Stimulated activated CD8-positive, alpha-beta memory T cell treated with anti-CD3 and anti-CD28 coated beads, Interleukin-15, amount 100 ng/mL, for 24 hours (primary cell): ENCODE results near the gene ITFG1.

Source experiments
- DNase-seq: peaks from one replicate; pipeline ENCODE4 v3.0.0-alpha.2; 2020; ENCODE audit warnings: low read depth

ITFG1 gene

DNA sequence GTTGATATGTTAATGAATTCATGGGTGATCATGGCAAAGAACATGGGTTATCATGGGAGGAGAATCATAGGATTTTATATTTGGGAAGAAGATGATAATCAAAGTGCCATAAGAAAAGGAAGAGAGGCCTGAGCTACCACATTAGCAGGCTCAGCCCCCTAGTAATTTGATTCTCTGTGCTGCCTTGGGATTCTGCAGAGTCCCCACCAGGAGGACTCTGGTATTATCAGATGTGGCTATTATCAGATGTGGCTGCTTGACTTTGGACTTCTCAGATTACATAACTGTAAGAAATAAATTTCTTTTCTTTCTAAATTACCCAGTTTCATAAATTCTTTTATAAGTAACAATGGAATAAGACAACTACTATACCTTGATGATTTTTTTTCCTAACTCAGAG lies 137.6 kb downstream of the ITFG1 start:
- DNase-seq, result no peak

GRCh38 chr16:47320546-47321310 lies 140.1 kb downstream of the ITFG1 start:
- no peak for DNase-seq

DNA sequence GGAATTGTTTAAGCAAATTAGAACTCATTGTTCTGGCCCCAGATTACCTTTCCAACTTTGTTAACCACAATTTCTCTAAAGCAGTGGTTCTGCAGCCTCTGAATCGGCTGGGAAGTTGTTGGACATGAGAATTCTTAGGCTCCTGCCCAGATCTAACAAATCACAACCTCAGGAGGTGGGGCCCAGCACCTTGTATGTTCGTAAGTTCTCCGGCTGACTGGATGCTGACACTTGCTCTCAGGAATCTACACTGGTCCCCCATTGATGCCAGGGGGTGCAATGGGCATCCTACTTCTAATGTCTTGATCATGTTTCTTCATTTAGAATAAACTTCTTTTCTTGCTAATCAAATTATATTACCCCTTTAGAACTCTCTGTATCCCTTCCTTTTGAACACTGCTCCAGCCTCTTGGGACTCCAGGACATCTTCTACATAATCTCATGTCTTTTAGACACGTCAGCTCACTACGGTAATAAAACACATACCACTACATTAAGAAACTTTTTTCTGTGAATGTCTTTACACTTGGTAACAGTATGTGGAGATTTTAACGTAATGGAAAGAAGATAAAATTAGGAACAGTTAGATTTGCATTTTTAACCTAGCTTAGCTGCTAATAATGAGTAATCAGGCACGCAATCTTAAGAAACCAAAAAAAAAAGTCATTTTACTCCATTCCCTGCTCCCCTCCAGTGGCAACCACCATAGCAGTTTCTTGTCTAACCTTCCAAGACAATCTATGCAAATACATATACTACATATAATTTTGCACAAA lies 143.2 kb downstream of the ITFG1 start:
- DNase-seq, result no peak

DNA sequence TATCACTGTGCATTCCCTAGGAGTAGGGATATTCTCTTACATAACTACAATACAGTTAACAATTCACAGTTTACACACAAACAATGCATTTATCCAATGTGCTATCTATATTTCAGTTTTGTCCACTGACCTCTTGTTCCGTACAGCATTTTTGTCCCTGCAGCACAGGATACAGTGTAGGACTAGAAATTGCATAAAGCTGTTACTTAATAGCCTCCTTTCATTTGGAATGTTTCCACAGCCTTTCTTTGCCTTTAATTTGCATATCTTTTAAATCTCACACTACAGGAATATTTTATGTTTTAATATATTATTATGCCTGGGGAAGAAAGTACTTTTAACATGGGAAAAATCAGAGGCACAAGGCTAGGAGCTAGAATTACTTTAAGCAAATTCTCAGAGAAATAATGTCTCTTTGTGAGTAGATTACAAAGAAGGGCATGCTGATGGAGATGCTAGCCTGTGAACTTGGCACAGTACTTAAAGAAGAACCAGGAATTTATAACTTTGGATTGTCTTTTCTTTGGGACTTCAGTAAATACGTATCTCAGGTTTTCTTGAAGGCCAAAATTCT lies 144.3 kb downstream of the ITFG1 start:
- DNase-seq, result no peak

DNA sequence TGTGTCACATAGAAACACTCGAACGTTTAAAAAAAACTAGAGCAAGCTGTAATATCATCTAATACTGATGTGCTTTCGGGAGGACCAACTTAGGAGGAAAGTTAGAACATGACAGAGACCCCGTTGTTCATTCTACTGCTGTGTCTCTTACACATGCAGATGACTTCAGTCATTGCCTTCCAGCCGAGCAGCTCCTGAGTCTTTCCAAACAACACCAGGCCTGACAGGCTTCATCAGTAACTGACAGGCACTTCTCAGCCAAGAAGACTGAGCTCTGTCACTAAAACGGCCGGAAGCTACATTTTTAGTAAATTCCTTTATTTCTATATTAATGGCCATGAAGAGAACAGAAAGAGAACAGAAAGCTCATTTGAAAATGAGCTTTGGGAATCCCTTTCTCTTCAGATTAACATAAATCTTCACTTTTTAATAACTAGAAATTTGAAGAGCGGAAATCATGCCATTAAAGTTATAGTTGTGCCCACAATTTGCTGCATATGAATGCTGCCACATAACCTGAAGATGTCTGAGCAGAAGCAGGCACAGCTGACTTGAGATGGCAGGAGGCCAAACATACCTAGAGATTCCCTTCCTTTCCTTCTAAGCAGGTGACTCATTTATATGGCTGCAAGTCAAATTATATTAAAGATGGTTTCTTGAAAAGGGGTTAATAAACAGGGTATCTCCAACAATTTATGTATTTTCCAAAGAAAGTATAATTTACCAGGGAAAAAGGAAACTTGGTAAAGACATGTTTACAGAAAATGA lies 148.9 kb downstream of the ITFG1 start:
- DNase-seq, result no peak

- DNase-seq, result no peak
These were observed 150.1 kb downstream of the ITFG1 start for GRCh38 chr16:47310792-47311211.

- no peak for DNase-seq
These were observed 151.1 kb downstream of the ITFG1 start for GRCh38 chr16:47309581-47310312.

GRCh38 chr16:47308601-47309000 lies 152.3 kb downstream of the ITFG1 start:
- DNase-seq, result no peak

DNA sequence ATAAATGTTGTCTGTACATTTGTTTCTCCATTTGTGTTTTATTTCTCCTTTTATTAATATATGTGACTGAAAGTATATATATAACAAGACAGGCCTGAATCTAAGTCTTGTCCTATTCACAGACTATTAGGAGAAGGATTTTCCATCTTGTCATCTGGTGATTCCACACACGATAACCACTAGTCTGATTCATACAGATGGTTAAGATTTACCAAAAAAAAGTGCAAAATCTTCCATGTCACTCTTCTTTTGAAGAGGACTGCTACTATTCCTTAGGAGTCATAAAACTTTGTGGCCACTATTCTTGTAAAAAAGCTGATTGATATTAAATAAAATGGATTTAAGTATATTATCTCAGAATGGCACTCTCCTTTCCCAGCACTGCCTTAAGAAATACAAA lies 156.3 kb downstream of the ITFG1 start:
- DNase-seq, result no peak

DNA sequence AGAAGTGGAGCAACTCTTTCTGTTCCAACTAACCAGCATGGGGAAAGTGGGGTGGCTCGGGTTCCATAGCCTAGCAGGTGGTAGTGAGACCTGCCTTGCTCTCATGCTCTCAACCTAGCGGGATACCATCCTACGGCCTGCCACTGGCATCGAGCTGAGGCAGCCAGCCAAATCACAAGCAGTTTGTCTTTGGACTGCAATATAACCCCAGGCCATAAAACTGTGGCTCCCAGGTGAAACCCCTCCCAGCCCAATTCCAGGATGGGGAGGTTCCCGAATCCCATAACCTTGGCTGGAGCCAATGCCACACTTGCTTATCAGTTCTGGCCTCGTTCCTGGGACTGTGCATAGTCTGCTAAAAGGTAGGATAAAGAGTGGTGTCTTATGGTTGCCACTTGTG lies 161.3 kb downstream of the ITFG1 start:
- DNase-seq, result no peak

DNA sequence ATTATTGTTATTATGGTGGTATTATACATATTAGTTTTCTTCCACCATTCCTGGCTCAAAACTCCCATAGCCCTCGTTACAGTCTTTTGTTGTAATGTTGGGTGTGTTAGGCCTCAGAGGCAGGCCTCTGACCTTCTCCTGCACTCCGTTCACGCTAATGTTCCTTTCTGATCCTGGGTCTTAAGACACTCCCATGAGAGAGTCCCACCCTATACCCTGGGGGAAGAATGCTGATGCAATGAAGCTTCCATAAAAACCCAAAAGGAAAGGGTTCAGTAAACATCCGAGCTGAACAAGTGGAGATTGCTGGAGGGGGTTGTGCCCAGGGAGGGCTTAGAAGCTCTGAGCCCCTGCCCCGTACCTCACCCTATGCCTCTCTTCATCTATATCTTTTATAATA lies 175.9 kb downstream of the ITFG1 start:
- DNase-seq, result no peak

DNA sequence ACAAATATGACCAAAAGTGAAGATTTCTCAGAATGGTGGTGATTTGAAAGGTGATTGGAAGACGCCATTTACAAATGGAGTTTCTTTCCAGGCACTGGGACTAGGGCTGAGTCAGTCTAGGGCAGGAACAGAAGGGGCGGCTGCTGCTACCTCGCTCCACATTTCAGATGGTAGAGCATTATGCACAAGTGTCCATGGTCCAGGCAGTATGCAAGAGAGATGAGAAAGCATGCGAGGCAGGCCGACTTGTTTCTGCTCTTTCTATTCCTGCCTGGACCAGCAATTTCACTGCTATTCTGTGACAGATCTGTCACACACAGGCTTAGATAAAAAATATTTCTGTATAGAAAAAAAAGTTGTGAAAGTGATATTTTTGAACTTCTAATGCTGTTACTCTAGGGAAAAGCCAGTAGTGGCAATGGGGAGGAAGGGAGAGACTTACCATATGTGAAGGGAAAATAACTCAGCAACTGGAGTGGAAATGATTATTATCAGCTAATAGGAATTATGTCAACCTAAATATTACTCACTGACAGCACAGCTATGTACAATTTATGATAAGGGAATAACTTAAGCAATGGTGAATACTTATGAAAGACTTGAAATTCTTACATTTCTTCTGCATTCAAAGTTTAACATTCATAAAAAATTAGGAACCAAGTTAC lies 182.4 kb downstream of the ITFG1 start:
- no peak for DNase-seq

- DNase-seq, result no peak
These were observed 184.3 kb downstream of the ITFG1 start for GRCh38 chr16:47276522-47276921.

DNA sequence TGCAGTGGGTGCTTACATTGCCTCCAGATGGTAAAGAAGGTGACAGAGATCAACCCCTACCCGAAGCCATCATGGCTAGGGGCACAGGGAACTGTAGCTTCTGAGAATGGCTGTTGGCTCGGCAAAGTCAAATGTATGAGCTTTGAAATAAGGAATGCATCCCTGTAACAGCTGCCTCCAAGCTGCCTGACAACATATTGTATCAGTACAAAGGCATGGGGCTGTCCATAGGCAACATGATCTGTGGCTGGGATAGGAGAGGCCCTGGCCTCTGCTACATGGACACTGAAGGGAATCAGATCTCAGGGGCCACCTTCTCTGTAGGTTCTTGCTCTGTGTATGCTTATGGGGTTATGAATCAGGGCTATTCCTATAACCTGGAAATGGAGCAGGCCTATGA lies 197.9 kb downstream of the ITFG1 start:
- no peak for DNase-seq

DNA sequence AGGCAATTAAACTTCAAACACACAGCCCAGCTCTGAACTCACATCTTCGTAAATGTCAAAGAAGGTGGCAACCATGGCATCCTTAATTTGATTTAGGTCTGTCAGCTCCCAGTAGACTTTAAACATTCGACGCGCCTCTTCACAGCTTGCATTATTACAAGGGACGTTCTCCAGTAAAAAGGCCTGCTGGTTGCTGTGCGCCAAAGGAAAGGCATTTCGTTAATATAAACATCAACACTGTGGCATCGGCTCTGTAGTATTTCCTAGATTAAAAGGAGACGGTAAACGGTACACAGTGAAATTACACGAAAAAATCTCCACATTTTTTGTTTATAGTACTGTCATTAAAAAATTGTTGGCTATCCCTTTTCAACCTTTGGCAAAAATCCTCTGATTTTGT lies 200.4 kb downstream of the ITFG1 start:
- DNase-seq, result no peak

GRCh38 chr16:47258874-47259461 lies 201.9 kb downstream of the ITFG1 start:
- no peak for DNase-seq

DNA sequence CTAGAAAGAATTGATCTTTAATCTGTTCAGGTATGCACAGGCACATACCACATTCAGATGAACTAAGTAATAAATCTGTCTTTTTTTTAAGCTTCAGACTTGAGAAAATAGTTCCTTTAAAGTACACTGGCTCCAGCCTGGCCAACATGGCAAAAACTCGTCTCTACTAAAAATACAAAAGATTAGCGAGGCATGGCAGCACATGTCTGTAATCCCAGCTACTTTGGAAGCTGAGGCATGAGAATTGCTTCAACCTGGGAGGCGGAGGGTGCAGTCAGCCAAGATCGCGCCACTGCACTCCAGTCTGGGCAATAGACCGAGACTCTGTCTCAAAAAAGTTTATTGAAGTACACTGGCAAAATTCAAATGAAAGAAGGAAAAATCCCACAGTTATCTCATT lies 206.1 kb downstream of the ITFG1 start:
- DNase-seq, result no peak

DNA sequence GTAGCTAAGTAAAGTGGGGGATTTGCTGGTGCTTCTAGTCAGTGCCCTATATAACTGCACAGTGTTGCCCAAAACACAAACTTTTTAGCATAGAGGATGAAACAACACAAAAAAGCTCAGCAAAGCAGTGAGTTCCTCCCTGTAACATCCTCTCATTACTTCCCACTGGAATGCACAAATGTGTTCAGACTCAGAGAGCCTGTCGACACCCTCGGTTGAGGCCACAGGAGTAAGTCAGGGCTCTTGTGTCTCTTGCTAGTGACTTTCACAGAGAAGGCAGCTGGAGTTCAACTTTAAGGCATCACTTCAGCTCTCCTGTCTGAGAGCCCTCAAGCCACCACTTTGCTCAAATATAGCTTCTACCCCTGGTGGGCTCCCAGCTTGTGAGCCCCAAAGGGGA lies 209.9 kb downstream of the ITFG1 start:
- DNase-seq, result no peak

GRCh38 chr16:47247690-47248089 lies 213.2 kb downstream of the ITFG1 start:
- DNase-seq, result no peak

GRCh38 chr16:47244206-47244605 lies 216.7 kb downstream of the ITFG1 start:
- DNase-seq, result no peak

DNA sequence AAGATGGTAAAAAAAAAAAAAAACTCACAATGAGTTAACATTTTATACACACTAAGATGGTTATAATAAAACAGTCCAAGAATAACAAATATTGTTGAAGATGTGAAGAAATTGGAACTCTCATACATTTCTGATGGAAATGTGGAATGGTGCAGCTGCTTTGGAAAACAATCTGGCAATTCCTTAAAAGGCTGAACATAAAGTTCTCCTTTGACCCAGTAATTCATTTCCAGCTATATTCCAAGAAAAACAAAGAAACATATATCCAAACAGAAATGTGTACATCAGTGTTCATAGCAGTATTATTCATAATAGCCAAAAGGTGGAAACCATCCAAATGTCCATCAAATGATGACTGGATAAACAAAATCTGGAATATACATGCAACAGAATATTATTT lies 219.8 kb downstream of the ITFG1 start:
- DNase-seq, result no peak
